Measurements from ENCODE around the gene CA10.

CA10 gene

GRCh38 chr17:51846566-51846965, 311.9 kb downstream of the CA10 start:
- no peak overlapping the region for H2BK12ac ChIP-seq (ENCODE audit: low read length)
- H3K27ac ChIP-seq (ENCODE audit: low read depth, low read length): no peak overlapping the region
- H3K4me3 ChIP-seq (ENCODE audit: low read depth, low read length): no peak overlapping the region
- H4K8ac ChIP-seq (ENCODE audit: low read depth, low read length): no peak overlapping the region
- H3K79me2 ChIP-seq (ENCODE audit: control insufficient read depth, insufficient read depth, low read length, poor library complexity): no peaks in the 10 kb centered on the region
- H3K9ac ChIP-seq (ENCODE audit: low read length): no peak overlapping the region
- no CpG with 5 or more reads among the region's 4 CpGs for WGBS (ENCODE audit: extremely low coverage, insufficient coverage, insufficient read length)
- no peaks in the 10 kb centered on the region for H3K27me3 ChIP-seq (ENCODE audit: insufficient read depth, low read length)
- no peak overlapping the region for H2BK120ac ChIP-seq (ENCODE audit: insufficient read depth, low read length, poor library complexity)
- no peak overlapping the region for H3K18ac ChIP-seq (ENCODE audit: low read length)
- no peak overlapping the region for H2AK5ac ChIP-seq (ENCODE audit: low read length)
- H3K36me3 ChIP-seq (ENCODE audit: control insufficient read depth in 1 of 2, insufficient read depth in 2 of 2, low read length in 2 of 2): no peaks in the 10 kb centered on the region
- H3K14ac ChIP-seq (ENCODE audit: low read length): no peak overlapping the region
- no peak overlapping the region for H4K91ac ChIP-seq (ENCODE audit: low read depth, low read length)
- H3K4me1 ChIP-seq (ENCODE audit: control insufficient read depth in 1 of 2, insufficient read depth in 2 of 2, low read length in 2 of 2): no peaks in the 10 kb centered on the region
- no peak overlapping the region for H2AFZ ChIP-seq (ENCODE audit: insufficient read depth, low read length, poor library complexity)
- no peaks in the 10 kb centered on the region for H3K9me3 ChIP-seq (ENCODE audit: insufficient read depth, low read depth, low read length)
- H3K79me1 ChIP-seq (ENCODE audit: low read length): no peaks in the 10 kb centered on the region
- H3K23ac ChIP-seq (ENCODE audit: low read length): no peak overlapping the region
- H4K12ac ChIP-seq (ENCODE audit: low read depth, low read length): no peak overlapping the region
- H2BK5ac ChIP-seq (ENCODE audit: low read depth, low read length, poor library complexity): no peak overlapping the region
- H3K4me2 ChIP-seq (ENCODE audit: low read length): no peak overlapping the region
- no peak overlapping the region for H3K4ac ChIP-seq (ENCODE audit: low read depth, low read length)
- peak in 1 of 2 donors; percentile 72 for DNase-seq

- Histone ChIP-seq H2BK120ac (ENCODE audit: insufficient read depth, low read length, poor library complexity) (no peak overlapping the region), H3K9ac (ENCODE audit: low read length) (peak overlapping the region; percentile 65), H3K4me2 (ENCODE audit: low read length) (no peak overlapping the region), H3K36me3 (ENCODE audit: control insufficient read depth in 1 of 2, insufficient read depth in 2 of 2, low read length in 2 of 2) (no peaks in the 10 kb centered on the region), H4K12ac (ENCODE audit: low read depth, low read length) (no peak overlapping the region), H3K9me3 (ENCODE audit: insufficient read depth, low read depth, low read length) (no peaks in the 10 kb centered on the region), H3K4me1 (ENCODE audit: control insufficient read depth in 1 of 2, insufficient read depth in 2 of 2, low read length in 2 of 2) (no peaks in the 10 kb centered on the region), H3K27me3 (ENCODE audit: insufficient read depth, low read length) (no peaks in the 10 kb centered on the region), H4K91ac (ENCODE audit: low read depth, low read length) (no peak overlapping the region), H2BK5ac (ENCODE audit: low read depth, low read length, poor library complexity) (no peak overlapping the region), H3K79me1 (ENCODE audit: low read length) (no peaks in the 10 kb centered on the region), H2AK5ac (ENCODE audit: low read length) (no peak overlapping the region), H3K27ac (ENCODE audit: low read depth, low read length) (no peak overlapping the region), H3K79me2 (ENCODE audit: control insufficient read depth, insufficient read depth, low read length, poor library complexity) (no peaks in the 10 kb centered on the region), H3K4me3 (ENCODE audit: low read depth, low read length) (no peak overlapping the region), H3K18ac (ENCODE audit: low read length) (no peak overlapping the region), H2BK12ac (ENCODE audit: low read length) (no peak overlapping the region), H4K8ac (ENCODE audit: low read depth, low read length) (no peak overlapping the region), H2AFZ (ENCODE audit: insufficient read depth, low read length, poor library complexity) (no peak overlapping the region), H3K4ac (ENCODE audit: low read depth, low read length) (no peak overlapping the region), H3K23ac (ENCODE audit: low read length) (no peak overlapping the region), H3K14ac (ENCODE audit: low read length) (no peak overlapping the region)
- no CpG with 5 or more reads among the region's 3 CpGs for WGBS (ENCODE audit: extremely low coverage, insufficient coverage, insufficient read length)
- DNase-seq: no peak
These were observed 312.7 kb downstream of the CA10 start for GRCh38 chr17:51845776-51846175.

- no peaks in the 10 kb centered on the region for H3K9me3 ChIP-seq (ENCODE audit: insufficient read depth, low read depth, low read length)
- no peak overlapping the region for H4K91ac ChIP-seq (ENCODE audit: low read depth, low read length)
- H3K14ac ChIP-seq (ENCODE audit: low read length): no peak overlapping the region
- H2BK12ac ChIP-seq (ENCODE audit: low read length): no peak overlapping the region
- no peaks in the 10 kb centered on the region for H3K79me2 ChIP-seq (ENCODE audit: control insufficient read depth, insufficient read depth, low read length, poor library complexity)
- no peaks in the 10 kb centered on the region for H3K4me1 ChIP-seq (ENCODE audit: control insufficient read depth in 1 of 2, insufficient read depth in 2 of 2, low read length in 2 of 2)
- H2AFZ ChIP-seq (ENCODE audit: insufficient read depth, low read length, poor library complexity): no peak overlapping the region
- no peaks in the 10 kb centered on the region for H3K27me3 ChIP-seq (ENCODE audit: insufficient read depth, low read length)
- H3K36me3 ChIP-seq (ENCODE audit: control insufficient read depth in 1 of 2, insufficient read depth in 2 of 2, low read length in 2 of 2): no peaks in the 10 kb centered on the region
- no peak overlapping the region for H2AK5ac ChIP-seq (ENCODE audit: low read length)
- no peaks in the 10 kb centered on the region for H3K79me1 ChIP-seq (ENCODE audit: low read length)
- no peak overlapping the region for H4K8ac ChIP-seq (ENCODE audit: low read depth, low read length)
- no peak overlapping the region for H3K9ac ChIP-seq (ENCODE audit: low read length)
- no peak overlapping the region for H3K4me2 ChIP-seq (ENCODE audit: low read length)
- no peak overlapping the region for H3K23ac ChIP-seq (ENCODE audit: low read length)
- H4K12ac ChIP-seq (ENCODE audit: low read depth, low read length): no peak overlapping the region
- no peak overlapping the region for H3K27ac ChIP-seq (ENCODE audit: low read depth, low read length)
- H3K4me3 ChIP-seq (ENCODE audit: low read depth, low read length): no peak overlapping the region
- H2BK120ac ChIP-seq (ENCODE audit: insufficient read depth, low read length, poor library complexity): no peak overlapping the region
- no peak overlapping the region for H3K18ac ChIP-seq (ENCODE audit: low read length)
- peak in 1 of 2 donors; percentile 5 for DNase-seq
- no peak overlapping the region for H3K4ac ChIP-seq (ENCODE audit: low read depth, low read length)
- no peak overlapping the region for H2BK5ac ChIP-seq (ENCODE audit: low read depth, low read length, poor library complexity)
These were observed 315.8 kb downstream of the CA10 start for GRCh38 chr17:51842763-51843162.

- Histone ChIP-seq H3K4me2 (ENCODE audit: low read length) (no peak overlapping the region), H3K4me3 (ENCODE audit: low read depth, low read length) (no peak overlapping the region), H4K12ac (ENCODE audit: low read depth, low read length) (no peak overlapping the region), H3K9ac (ENCODE audit: low read length) (no peak overlapping the region), H2AK5ac (ENCODE audit: low read length) (no peak overlapping the region), H2BK120ac (ENCODE audit: insufficient read depth, low read length, poor library complexity) (no peak overlapping the region), H3K4ac (ENCODE audit: low read depth, low read length) (no peak overlapping the region), H2BK12ac (ENCODE audit: low read length) (no peak overlapping the region), H3K9me3 (ENCODE audit: insufficient read depth, low read depth, low read length) (no peaks in the 10 kb centered on the region), H3K27ac (ENCODE audit: low read depth, low read length) (no peak overlapping the region), H3K36me3 (ENCODE audit: control insufficient read depth in 1 of 2, insufficient read depth in 2 of 2, low read length in 2 of 2) (no peaks in the 10 kb centered on the region), H3K79me1 (ENCODE audit: low read length) (no peaks in the 10 kb centered on the region), H2AFZ (ENCODE audit: insufficient read depth, low read length, poor library complexity) (no peak overlapping the region), H3K4me1 (ENCODE audit: control insufficient read depth in 1 of 2, insufficient read depth in 2 of 2, low read length in 2 of 2) (no peaks in the 10 kb centered on the region), H3K14ac (ENCODE audit: low read length) (no peak overlapping the region), H2BK5ac (ENCODE audit: low read depth, low read length, poor library complexity) (no peak overlapping the region), H3K27me3 (ENCODE audit: insufficient read depth, low read length) (no peaks in the 10 kb centered on the region), H4K8ac (ENCODE audit: low read depth, low read length) (no peak overlapping the region), H3K79me2 (ENCODE audit: control insufficient read depth, insufficient read depth, low read length, poor library complexity) (no peaks in the 10 kb centered on the region), H3K23ac (ENCODE audit: low read length) (no peak overlapping the region), H4K91ac (ENCODE audit: low read depth, low read length) (no peak overlapping the region), H3K18ac (ENCODE audit: low read length) (no peak overlapping the region)
- DNase-seq: no peak
- WGBS (ENCODE audit: extremely low coverage, insufficient coverage, insufficient read length): no CpG with 5 or more reads among the region's 1 CpG
These were observed 316.8 kb downstream of the CA10 start for GRCh38 chr17:51841669-51842068.

All from trophoblast cell (in vitro differentiated cells and primary cell).